NT2/D1 (cell line): ENCODE measurements around the gene ABCG2.

Source experiments
- SUZ12 ChIP-seq: IDR thresholded peaks from 2 replicates; pipeline ENCODE4 v1.6.1; 2011; ENCODE audit not compliant: insufficient read length, insufficient read depth; ENCODE audit errors: extremely low read depth
- YY1 ChIP-seq: IDR thresholded peaks from 2 replicates; pipeline ENCODE4 v1.6.1; 2011; ENCODE audit not compliant: insufficient read length, insufficient read depth

GRCh38 chr4:88097301-88097700 lies 61.1 kb downstream of the ABCG2 start:
- TF ChIP-seq YY1 (no peak), SUZ12 (no peak)
